HG03108 (cell line): ENCODE measurements around the gene HCRTR1.

Experiments
- ATAC-seq: cut with Tn5 transposase; IDR thresholded peaks from one replicate; pipeline ENCODE4 v1.9.1; 2021; ENCODE audit warnings: moderate library complexity; ENCODE audit not compliant: unreplicated experiment

HCRTR1 gene

GRCh38 chr1:31596737-31597097, 20.8 kb upstream of the HCRTR1 start:
- no peak for ATAC-seq

- ATAC-seq, result no peak
These were observed 18.5 kb upstream of the HCRTR1 start for GRCh38 chr1:31598980-31599379.

GRCh38 chr1:31600641-31601040, 16.8 kb upstream of the HCRTR1 start:
- ATAC-seq, result no peak

DNA sequence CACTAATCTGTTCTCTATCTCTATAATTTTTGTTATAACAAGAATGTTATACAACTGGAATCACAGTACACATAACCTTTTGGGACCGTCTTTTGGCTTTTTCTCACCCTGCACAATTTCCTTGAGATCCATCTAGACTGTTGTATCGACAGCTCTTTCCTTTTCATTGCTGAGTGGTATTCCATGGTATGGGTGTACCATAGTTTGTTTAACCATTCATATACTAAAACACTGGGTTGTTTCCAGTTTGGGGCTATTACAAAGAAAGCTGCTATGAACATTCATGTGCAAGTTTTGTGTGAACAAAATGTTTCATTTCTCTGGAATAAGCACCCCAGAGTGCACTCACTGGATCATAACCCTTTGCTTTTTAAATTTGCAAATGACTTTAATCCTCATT, 15.4 kb upstream of the HCRTR1 start:
- ATAC-seq, result no peak

- peak; percentile 87 for ATAC-seq
These were observed 11.5 kb upstream of the HCRTR1 start for GRCh38 chr1:31605908-31606427.

- no peak for ATAC-seq
These were observed 10.1 kb upstream of the HCRTR1 start for GRCh38 chr1:31607360-31607759.

GRCh38 chr1:31609514-31610118, 7.9 kb upstream of the HCRTR1 start:
- ATAC-seq, result no peak

DNA sequence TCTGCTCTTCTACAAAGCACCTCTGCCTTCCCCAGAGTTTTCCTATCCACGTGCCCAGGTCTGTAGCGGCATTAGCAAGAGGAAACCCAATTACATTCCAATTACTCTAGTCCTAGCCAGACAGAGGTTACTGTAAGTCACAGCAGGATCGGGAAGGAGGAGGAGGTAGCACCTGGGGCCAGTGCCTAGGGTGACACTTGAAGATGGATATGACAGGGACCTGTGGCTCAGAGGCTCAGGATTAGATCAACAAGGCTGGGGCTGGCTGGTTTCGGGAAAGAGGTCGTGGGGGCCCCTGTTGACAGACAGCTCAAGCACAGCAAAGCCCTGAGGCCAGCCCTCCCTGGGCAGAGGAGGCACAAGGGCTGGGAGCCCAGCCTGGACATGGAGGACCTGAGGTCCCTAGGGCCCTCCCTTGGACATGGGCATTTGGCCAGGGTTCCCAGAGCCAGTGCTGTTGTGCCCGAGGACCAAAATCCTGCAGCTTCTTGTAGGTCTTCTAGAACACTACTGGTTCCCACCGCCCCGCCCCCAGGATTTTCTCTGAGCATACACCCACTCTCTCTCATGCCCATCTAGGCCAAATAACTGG, 3.0 kb upstream of the HCRTR1 start:
- no peak for ATAC-seq

GRCh38 chr1:31615414-31615813, 2.1 kb upstream of the HCRTR1 start:
- ATAC-seq, result no peak

DNA sequence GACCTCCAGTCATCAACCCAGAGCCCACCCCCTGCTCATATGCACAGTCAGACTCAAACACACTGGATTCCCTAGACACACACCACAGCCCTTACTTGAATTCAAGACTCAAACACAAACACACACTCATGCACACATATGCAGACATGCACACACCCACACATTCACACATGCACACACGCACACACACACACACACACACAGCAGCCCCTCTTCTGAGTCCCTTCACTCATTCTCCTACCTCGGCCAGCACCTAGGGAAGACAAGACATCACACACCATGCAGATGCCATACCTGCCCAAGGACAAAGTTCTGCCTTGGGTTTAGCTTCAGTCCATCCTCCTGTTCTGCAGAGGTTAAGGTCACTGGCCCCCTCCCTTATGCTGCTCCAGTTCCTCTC, 1.6 kb upstream of the HCRTR1 start:
- ATAC-seq, result no peak

DNA sequence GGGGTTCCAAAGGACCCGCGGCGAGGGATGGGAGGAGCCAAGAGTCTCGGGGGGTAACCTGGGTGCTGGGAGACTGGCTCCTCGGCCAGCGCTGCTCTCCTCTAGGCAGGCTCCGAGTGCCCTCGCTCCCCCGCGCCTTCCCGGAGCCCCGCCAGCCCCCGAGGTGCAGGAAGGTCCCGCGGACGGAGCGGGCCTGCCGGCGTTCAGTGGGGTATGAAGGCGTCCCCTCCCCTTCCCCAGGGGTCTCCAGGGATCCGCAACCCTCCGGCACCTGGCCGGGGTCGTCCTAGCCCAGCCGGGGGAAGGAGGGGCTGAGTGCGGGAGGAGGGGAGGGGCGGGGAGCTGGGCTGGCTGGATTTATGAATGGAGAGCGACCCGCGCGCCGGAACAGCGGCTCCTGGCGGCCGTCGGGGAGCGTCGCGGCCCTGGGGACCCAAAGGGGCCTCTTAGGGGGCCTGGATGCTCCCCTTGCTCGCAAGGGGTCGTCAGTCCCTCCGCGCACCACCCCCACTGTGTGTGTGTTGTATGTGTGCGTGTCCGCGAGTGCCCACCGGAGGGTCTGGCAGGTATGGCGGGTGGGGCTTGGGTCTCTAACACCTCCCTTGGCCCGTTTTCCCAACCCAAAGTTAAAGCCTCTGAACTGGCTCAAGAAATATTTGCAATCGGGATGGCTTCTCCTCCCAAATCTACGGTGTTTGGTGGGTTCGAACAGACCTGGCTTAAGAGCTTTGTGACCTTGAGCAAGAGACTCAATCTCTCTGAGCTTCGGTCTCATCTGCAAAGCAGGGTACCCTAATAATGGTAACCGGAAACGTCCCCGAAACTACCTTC, 642 bp downstream of the HCRTR1 start:
- ATAC-seq, result no peak

GRCh38 chr1:31618916-31619846, 1.7 kb downstream of the HCRTR1 start:
- ATAC-seq, result no peak

GRCh38 chr1:31620631-31621497, 3.4 kb downstream of the HCRTR1 start:
- no peak for ATAC-seq

DNA sequence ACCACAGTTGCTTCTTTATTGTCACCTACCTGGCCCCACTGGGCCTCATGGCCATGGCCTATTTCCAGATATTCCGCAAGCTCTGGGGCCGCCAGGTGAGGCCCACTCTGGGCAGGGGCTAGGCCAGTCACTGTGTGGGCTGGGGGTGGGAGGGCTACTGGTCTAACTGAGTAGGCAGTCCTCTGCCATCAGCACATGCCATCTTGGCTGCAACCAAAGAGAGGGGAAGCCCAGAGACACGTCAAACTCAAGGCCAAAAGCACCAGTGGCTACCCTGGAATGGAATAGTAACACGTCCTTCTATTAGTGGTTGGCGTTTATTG, 4.0 kb downstream of the HCRTR1 start:
- no peak for ATAC-seq

DNA sequence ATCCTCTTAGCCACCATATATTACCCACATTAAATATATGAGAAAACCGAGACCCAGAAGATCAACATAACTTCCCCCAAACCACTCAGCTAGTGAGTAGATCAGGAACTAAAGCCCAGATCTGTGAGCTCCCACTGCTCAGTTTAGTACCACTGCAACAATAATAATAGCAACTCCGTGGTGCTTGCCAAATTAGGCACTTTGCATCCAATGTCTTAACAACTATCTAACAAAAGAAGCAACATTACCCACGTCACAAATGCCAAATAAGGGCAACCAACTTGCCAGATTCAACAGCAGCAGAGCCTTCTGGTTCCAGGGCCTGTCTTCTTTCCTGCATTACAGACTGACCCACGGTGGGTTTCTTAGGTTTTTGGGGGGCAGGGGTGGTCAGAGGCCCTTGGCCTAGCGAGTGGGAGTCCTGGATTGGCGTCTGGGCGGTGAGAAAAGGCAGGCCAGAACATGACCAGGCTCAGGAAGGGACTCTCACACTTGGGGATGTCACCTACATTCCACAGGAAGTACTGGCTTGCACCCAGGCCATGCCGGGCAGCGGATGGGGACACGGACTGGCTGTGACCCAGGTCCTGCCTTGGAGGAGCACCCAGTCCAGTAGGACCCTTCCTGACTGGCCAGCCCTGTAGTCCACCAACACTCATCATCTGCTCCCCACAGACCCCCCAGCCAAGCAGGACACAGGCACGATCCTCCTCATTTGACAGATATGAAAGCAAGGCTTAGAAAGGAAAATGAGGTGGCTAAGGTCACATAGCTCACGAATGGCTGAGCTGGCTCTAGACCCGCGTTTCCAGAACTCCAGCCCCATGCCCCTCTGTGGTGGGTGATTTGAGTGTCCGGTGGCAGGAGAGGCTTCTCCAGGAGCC, 4.6 kb downstream of the HCRTR1 start:
- no peak for ATAC-seq

DNA sequence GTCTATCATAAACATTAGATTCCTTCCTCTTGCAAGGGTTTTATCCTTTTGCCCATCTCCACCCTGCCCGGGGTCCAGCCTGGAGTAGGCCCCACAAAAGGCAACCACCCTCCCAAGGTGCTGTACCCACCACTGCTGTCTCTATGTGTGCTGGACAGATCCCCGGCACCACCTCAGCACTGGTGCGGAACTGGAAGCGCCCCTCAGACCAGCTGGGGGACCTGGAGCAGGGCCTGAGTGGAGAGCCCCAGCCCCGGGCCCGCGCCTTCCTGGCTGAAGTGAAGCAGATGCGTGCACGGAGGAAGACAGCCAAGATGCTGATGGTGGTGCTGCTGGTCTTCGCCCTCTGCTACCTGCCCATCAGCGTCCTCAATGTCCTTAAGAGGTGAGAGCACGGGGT, 5.9 kb downstream of the HCRTR1 start:
- ATAC-seq, result no peak

DNA sequence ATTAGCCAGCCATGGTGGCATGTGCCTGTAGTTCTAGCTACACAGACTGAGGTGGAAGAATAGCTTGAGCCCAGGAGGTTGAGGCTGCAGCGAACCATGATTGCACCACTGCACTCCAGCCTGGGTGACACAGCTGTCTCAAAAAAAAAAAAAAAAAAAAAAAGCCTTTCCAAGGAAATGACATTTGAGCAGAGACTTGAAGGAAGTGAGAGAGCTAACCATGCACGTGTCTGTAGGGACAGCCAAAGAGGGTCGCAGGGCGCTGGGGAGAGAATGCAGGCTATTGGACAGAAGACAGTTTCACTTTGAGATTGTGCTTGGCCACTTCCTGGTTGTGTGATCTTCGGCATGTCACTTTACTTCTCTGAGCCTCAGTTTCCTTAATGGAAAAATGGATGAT, 6.8 kb downstream of the HCRTR1 start:
- ATAC-seq, result no peak

DNA sequence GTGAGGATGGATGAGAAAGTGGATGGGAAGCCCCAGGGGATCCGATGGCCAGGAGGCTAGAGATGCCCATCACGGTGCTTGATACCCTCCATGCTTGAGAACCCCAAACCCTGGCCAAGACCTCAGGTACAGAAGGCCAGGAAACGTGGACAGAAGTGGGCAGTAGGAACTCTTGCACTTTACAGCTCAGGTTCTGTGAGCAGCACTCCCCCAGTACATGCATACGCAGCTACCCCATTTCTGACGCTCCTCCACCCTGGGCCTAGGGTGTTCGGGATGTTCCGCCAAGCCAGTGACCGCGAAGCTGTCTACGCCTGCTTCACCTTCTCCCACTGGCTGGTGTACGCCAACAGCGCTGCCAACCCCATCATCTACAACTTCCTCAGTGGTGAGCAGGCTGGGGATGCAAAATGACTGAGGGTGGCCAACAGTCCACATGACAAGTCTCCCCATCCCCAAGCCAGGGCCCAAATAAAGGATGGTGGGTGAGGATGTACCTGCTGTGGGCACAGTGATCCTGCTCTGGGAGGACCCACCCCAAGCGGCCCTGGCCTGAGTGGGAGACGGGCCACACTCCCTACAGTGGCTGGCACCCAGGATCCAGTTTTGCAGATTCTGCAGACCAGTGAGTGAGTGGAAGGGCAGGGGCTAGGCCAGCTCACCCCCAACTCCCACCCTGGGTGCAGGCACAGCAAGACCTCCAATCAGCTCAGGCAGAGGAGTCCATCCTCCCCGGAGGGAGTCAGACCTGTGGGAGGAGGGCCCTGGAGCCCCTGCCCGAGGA, 7.4 kb downstream of the HCRTR1 start:
- no peak for ATAC-seq
